NOMO-1 treated with DMSO at 0.1 percent for 48 hours (cell line): Measurements from ENCODE around the gene SERPINA6.
"Not testable (repeated sequence)": the region's sequence is repeated elsewhere in the genome, so short reads cannot be mapped to it uniquely, and the experiment has no call there.

Experiments used
- DNase-seq: peaks from one replicate; lab custom pipeline; 2025; ENCODE audit not compliant: unreplicated experiment; lab: John Stamatoyannopoulos, UW

Gene SERPINA6

DNA sequence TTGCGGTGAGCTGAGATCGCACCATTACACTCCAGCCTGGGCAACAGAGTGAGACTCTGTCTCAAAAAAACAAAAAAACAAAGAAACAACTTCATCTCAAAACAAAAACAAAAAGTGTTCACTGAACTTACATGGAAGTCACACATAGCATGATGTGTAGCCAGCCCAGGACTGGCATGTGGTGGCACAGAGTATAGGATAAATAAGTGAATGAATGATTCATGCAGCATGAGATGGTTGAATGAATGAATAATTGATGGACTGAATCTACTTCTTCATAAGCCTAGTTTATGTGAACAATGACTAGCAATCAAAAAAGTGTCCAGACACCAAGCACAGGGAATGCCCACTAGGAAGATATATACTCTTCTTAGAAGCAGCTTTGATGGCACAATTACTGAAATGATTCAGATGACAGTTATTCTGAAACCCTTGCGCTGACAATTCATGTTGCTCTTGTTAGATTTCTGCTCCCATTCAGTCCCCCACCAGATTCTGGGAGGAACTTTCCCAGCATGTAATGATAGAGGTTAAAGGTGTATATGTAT is 31.6 kb upstream of the SERPINA6 start:
- DNase-seq, result no peak

DNA sequence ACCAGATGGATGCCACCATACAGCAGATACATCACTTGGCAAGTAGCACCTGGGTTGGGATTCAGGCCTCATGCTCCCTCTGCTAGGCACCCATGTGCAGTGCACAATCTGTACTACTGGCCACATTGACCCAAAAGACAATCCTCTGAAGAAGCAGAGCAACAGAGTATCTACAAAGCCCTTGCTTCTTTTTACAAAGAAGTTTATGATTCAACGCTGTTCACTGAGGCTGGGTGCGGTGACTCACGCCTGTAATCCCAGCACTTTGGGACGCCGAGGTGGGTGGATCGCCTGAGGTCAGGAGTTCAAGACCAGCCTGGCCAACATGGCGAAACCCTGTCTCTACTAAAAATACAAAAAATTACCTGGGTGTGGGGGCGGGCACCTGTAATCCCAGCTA is 31.1 kb upstream of the SERPINA6 start:
- not testable (repeated sequence) for DNase-seq

GRCh38 chr14:94349276-94349675 is 26.1 kb upstream of the SERPINA6 start:
- DNase-seq, result no peak

DNA sequence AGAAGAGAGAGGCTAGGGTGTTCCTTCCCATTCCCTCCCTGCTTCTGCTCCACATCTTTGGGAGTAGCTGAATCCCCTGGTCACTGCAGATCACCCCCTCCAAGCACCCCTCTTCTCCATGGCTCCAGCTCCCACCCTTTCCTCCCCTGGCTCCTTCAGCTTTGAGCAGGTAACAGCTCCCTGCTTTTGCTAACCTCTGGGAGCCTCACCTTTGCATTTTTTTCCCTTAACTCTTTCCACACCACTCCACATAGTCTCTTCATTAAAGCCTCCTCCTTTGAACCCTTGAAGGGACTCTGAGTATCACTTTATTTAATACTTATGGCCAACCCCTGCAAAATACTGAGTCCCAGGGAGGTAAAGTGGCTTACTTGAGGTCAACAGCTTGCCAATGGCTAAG is 25.7 kb upstream of the SERPINA6 start:
- no peak for DNase-seq

- no peak for DNase-seq
These were observed 23.7 kb upstream of the SERPINA6 start for GRCh38 chr14:94346841-94347240.

DNA sequence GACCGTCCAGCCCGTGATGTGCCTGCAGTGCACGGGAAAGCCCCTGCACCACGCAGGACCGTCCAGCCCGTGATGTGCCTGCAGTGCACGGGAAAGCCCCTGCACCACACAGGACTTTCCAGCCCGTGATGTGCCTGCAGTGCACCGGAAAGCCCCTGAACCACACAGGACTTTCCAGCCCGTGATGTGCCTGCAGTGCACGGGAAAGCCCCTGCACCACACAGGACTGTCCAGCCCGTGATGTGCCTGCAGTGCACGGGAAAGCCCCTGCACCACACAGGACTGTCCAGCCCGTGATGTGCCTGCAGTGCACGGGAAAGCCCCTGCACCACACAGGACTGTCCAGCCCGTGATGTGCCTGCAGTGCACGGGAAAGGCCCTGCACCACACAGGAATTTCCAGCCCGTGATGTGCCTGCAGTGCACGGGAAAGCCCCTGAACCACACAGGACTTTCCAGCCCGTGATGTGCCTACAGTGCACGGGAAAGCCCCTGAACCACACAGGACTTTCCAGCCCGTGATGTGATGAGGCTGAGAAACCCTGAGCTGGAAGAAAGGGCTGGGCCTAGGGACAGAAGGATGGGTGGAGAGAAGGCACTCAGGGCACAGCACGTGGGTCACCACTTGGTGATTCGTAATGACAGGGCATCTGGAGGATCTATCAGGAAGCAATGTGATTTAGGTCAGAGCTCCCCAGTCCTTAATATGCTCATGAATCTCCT is 23.1 kb upstream of the SERPINA6 start:
- not testable (repeated sequence) for DNase-seq

DNA sequence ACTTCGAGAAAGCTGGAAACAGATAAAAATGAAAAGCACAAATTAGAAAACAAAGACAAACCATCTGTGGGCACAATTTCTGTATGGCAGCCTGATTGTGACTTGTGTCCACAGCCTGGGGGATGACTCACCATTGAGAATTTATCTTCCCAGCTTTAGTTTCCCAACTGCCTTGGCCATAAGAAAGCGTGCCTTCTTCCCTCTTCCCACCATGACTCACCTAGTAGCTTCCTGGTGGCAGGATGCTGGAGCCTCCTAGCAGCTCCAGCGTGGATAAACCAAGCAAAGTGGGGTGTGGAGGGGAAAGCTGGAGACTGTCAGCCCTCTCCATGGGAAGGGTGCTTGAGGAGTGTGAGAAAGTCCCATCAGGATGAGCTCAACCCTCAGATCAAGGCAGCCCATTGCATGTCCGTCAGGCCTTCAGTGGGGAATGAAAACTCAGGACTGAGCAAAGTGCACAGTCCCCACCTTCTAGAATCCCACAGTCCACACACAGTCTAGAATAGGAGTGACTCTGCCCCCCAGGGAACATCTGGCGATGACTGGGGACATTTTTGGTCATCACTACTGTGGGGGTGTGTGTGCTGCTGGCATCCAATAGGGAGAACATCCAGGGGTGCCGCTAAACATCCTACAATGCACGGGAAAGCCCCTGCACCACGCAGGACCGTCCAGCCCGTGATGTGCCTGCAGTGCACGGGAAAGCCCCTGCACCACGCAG is 22.4 kb upstream of the SERPINA6 start:
- no peak for DNase-seq

GRCh38 chr14:94344389-94344788 is 21.3 kb upstream of the SERPINA6 start:
- DNase-seq, result no peak

DNA sequence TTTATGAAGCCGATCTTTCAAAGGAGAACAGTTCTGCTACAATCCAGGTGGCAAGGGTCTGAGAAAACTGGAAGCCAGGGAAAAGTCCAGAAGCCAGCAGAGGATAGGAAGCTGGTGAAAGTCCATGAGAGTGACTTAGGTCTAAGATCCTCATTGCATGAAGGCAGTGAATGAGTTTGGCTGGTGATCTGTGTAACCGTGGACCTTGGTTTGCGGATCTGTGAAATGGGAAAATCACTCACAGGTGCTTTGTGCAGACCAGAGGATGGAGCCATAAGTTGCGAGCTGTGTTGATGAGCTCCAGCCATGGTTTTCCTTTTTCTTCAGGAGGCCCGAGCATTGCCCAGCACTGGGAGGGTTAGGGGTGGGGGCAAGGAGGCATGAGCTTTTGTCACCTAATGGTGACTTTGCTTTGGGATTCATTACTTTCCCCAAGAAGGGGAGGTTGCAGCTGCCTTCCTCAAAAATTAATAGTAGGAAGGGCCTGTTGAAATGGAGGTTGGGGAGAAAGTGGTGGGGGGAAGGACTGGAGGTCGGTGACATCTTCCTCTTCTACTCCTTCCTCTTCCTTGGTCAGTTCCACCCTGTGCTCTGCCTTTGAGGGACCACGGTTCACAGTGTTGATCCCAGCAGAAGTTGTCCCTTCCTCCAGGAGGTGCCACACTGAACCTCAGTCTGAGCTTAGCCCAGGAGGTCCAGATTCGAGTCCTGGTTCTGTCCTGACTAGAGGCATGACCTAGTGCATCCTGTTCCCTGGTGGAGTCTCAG is 20.3 kb upstream of the SERPINA6 start:
- no peak for DNase-seq

DNA sequence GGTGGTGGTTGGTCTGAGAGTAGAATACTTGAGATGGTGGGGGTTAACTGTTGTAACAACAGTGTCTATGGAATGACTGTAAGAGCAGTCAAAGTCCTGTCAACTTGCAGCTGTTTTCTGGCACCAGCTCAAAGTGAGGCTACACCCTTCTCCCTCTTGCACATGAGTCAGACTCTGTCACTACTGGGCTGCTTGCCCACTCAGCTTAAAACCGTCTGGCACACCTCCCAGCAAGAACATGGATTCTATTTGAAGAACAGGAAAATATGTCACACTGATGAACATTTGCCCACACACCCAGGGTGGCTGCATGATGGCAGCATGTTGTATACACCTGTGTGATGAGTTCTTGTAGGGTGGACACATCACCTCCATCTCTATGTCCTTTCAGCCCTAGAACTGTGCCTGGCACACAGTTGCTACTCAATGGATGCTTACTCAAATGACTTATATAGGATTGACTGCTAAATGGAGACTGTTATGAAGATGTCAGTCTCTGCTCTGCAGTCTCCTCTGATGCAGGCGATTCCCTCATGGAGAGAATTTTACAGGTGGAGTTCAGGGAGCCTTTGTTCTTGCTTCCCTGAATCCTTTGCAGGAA is 19.3 kb upstream of the SERPINA6 start:
- DNase-seq, result no peak

GRCh38 chr14:94341656-94342333 is 18.7 kb upstream of the SERPINA6 start:
- peak; percentile 13 for DNase-seq

DNA sequence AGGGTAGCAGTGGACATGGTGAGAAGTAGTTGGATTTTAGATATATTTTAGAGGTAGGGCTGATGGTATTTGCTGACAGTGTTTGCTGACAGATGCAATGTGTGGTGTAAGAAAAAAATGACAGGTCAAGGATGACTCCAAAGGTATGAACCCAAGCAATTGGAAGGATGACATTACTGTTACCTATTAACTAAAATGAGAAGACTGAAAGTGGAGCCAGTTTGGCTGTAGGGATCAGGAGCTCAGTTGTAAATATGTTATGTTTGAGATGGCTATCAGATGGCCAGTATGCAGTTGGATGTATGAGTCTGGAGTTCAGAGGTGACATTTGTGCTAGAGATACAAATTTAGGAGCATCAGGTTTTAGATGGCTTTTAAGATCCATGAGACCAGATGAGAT is 17.4 kb upstream of the SERPINA6 start:
- no peak for DNase-seq

DNA sequence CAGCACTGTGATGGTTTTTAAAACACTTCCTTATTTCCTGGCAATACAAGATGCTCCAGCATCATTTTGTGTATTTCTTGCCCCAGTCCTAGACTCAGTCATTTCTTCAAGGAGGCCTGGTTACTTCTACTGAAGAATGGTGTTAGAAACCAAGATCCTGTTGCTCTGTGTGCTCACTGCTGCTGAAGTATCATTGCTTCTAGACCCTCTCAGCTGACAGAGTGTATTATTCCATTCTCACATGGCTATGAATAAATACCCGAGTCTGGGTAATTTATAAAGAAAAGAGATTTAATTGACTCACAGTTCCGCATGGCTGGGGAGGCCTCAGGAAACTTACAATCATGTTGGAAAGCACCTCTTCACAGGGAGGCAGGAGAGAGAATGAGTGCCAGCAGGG is 14.9 kb upstream of the SERPINA6 start:
- no peak for DNase-seq

GRCh38 chr14:94337274-94337673 is 14.1 kb upstream of the SERPINA6 start:
- DNase-seq, result no peak

GRCh38 chr14:94334872-94335271 is 11.7 kb upstream of the SERPINA6 start:
- no peak for DNase-seq

- DNase-seq, result no peak
These were observed 9.5 kb upstream of the SERPINA6 start for GRCh38 chr14:94332587-94332986.

DNA sequence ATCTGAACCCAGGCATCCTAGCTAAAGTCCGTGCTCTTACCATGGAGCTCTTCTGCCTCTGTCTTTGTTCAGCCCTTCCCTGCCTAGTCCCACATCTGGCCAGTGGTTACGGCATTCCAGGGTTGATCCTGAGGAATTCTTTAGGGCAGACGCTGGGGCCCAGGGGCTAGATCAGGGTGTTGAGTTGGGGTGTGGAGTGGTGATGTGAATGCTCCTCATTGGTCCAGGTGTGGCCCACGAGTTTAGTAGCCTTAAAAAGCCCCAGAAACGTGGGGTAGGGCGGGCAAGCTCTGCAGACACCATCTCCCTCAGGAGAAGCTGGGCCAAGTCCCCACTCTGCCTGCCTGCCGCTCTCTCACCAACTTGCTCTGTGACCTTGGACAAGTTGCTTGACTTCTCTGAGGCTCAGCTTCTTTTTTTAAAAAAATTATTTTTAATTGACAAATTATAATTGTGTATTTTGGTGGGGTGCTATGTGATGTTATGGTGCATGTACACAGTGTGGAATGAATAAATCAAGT is 9.0 kb upstream of the SERPINA6 start:
- DNase-seq, result no peak

- DNase-seq, result no peak
These were observed 8.3 kb upstream of the SERPINA6 start for GRCh38 chr14:94331462-94331861.

- no peak for DNase-seq
These were observed 7.7 kb upstream of the SERPINA6 start for GRCh38 chr14:94330857-94331256.

- no peak for DNase-seq
These were observed 7.3 kb upstream of the SERPINA6 start for GRCh38 chr14:94330432-94330831.
